Stimulated activated naive CD8-positive, alpha-beta T cell treated with anti-CD3 and anti-CD28 coated beads, Interleukin-15, Interleukin-2, amounts not matched to agents 100 ng/mL and 50 ng/mL, for 24 hours (primary cell): ENCODE measurements around the gene NEU3.
"Not testable (repeated sequence)": the region's sequence is repeated elsewhere in the genome, so short reads cannot be mapped to it uniquely, and the experiment has no call there.

Source experiments
- H3K27ac Mint-ChIP-seq: one replicate; pipeline ENCODE4 v1.8.0; 2021; ENCODE audit warnings: mild to moderate bottlenecking, mixed read lengths
- H3K27me3 Mint-ChIP-seq: one replicate; pipeline ENCODE4 v1.8.0; 2021; ENCODE audit warnings: mixed read lengths
- H3K36me3 Mint-ChIP-seq: one replicate; pipeline ENCODE4 v1.8.0; 2021; ENCODE audit warnings: low read depth, mixed read lengths
- H3K4me1 Mint-ChIP-seq: one replicate; pipeline ENCODE4 v1.8.0; 2021; ENCODE audit warnings: low read depth, mixed read lengths
- H3K4me3 Mint-ChIP-seq: one replicate; pipeline ENCODE4 v1.8.0; 2021; ENCODE audit warnings: mild to moderate bottlenecking, mixed read lengths
- H3K9me3 Mint-ChIP-seq: one replicate; pipeline ENCODE4 v1.8.0; 2021; ENCODE audit warnings: mixed read lengths

Gene NEU3

GRCh38 chr11:75049501-75050266 lies 61.0 kb downstream of the NEU3 start:
- not testable (repeated sequence) for H3K4me1 Mint-ChIP-seq, H3K4me3 Mint-ChIP-seq, H3K27ac Mint-ChIP-seq, H3K9me3 Mint-ChIP-seq
- Mint-ChIP-seq H3K36me3 (peaks cover 10% of the 10 kb centered on the region), H3K27me3 (peaks cover 12% of the 10 kb centered on the region)

- Mint-ChIP-seq H3K9me3 (peaks cover 6% of the 10 kb centered on the region), H3K36me3 (peaks cover 10% of the 10 kb centered on the region), H3K27ac (no peak overlapping the region), H3K27me3 (peaks cover 12% of the 10 kb centered on the region), H3K4me3 (no peak overlapping the region), H3K4me1 (peaks cover 6% of the 10 kb centered on the region)
Measured at GRCh38 chr11:75050516-75050915, 61.8 kb downstream of the NEU3 start.

GRCh38 chr11:75051043-75051442 lies 62.3 kb downstream of the NEU3 start:
- H3K4me1 Mint-ChIP-seq, result peaks cover 6% of the 10 kb centered on the region
- no peak overlapping the region for H3K4me3 Mint-ChIP-seq

GRCh38 chr11:75052457-75052856 lies 63.7 kb downstream of the NEU3 start:
- peaks cover 12% of the 10 kb centered on the region for H3K27me3 Mint-ChIP-seq
- peaks cover 6% of the 10 kb centered on the region for H3K4me1 Mint-ChIP-seq
- H3K27ac Mint-ChIP-seq, result no peak overlapping the region
- peaks cover 6% of the 10 kb centered on the region for H3K9me3 Mint-ChIP-seq
- H3K36me3 Mint-ChIP-seq, result peaks cover 10% of the 10 kb centered on the region
- no peak overlapping the region for H3K4me3 Mint-ChIP-seq

More at GRCh38 chr11:75051043-75051442, 62.3 kb downstream of the NEU3 start:
- Mint-ChIP-seq H3K27ac (no peak overlapping the region), H3K36me3 (peaks cover 10% of the 10 kb centered on the region), H3K27me3 (peaks cover 12% of the 10 kb centered on the region), H3K9me3 (peaks cover 6% of the 10 kb centered on the region)

- peaks cover 6% of the 10 kb centered on the region for H3K9me3 Mint-ChIP-seq
- no peak overlapping the region for H3K4me3 Mint-ChIP-seq
- H3K27me3 Mint-ChIP-seq, result peaks cover 22% of the 10 kb centered on the region
- no peak overlapping the region for H3K27ac Mint-ChIP-seq
- H3K36me3 Mint-ChIP-seq, result peaks cover 10% of the 10 kb centered on the region
- H3K4me1 Mint-ChIP-seq, result no peaks in the 10 kb centered on the region
Measured at GRCh38 chr11:75055511-75055910, 66.8 kb downstream of the NEU3 start.

- Mint-ChIP-seq H3K4me1 (no peaks in the 10 kb centered on the region), H3K36me3 (peaks cover 10% of the 10 kb centered on the region), H3K27me3 (peaks cover 22% of the 10 kb centered on the region), H3K27ac (no peak overlapping the region), H3K9me3 (peaks cover 6% of the 10 kb centered on the region), H3K4me3 (no peak overlapping the region)
Measured at GRCh38 chr11:75056814-75057213, 68.1 kb downstream of the NEU3 start.

GRCh38 chr11:75059299-75059698 lies 70.6 kb downstream of the NEU3 start:
- H3K9me3 Mint-ChIP-seq, result no peaks in the 10 kb centered on the region
- H3K4me3 Mint-ChIP-seq, result no peak overlapping the region
- H3K27ac Mint-ChIP-seq, result no peak overlapping the region
- H3K36me3 Mint-ChIP-seq, result no peaks in the 10 kb centered on the region
- H3K27me3 Mint-ChIP-seq, result peaks cover 18% of the 10 kb centered on the region
- no peaks in the 10 kb centered on the region for H3K4me1 Mint-ChIP-seq

GRCh38 chr11:75063741-75064314 lies 75.1 kb downstream of the NEU3 start:
- H3K27me3 Mint-ChIP-seq, result peaks cover 25% of the 10 kb centered on the region
- H3K36me3 Mint-ChIP-seq, result no peaks in the 10 kb centered on the region
- H3K4me1 Mint-ChIP-seq, result no peaks in the 10 kb centered on the region
- H3K27ac Mint-ChIP-seq, result no peak overlapping the region
- no peak overlapping the region for H3K4me3 Mint-ChIP-seq
- no peaks in the 10 kb centered on the region for H3K9me3 Mint-ChIP-seq

GRCh38 chr11:75066061-75066460 lies 77.3 kb downstream of the NEU3 start:
- H3K27ac Mint-ChIP-seq, result no peak overlapping the region
- H3K4me3 Mint-ChIP-seq, result no peak overlapping the region
- no peaks in the 10 kb centered on the region for H3K36me3 Mint-ChIP-seq
- H3K4me1 Mint-ChIP-seq, result no peaks in the 10 kb centered on the region
- no peaks in the 10 kb centered on the region for H3K9me3 Mint-ChIP-seq
- H3K27me3 Mint-ChIP-seq, result peaks cover 32% of the 10 kb centered on the region
